ENCODE measurements around the gene CHID1.

Gene CHID1

GRCh38 chr11:834371-835316 lies 76.0 kb downstream of the CHID1 start:
- Histone ChIP-seq H3K9ac (ENCODE audit: low read depth, low read length) (peak overlapping the region; percentile 79; the same call in 1 of the 2 replicates), H3K9me3 (ENCODE audit: control insufficient read depth, insufficient read depth, low read length) (no peaks in the 10 kb centered on the region), H3K4me1 (ENCODE audit: insufficient read depth, low read length) (peaks cover 14% of the 10 kb centered on the region; the same call in 1 of the 2 replicates), H3K36me3 (ENCODE audit: insufficient read depth, low read length) (peaks cover 7% of the 10 kb centered on the region)

DNA sequence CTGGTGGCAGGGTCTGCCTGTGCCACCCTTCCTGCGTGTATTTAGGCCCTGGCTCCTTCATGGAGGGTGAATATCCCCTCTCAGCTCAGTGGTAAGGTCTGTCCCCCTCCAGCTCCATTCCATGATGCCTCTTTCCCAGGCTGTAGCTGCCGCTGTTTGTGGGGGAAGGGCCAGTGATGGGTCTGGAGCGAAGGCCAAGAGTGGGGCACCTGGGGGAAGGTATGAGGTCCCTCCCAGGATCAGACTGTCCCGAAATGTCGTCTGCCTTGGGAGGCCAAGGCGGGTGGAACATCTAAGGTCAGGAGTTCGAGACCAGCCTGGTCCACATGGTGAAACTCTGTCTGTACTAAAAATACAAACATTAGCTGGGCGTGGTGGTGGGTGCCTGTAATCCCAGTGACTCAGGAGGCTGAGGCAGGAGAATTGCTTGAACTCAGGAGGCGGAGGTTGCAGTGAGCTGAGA lies 76.7 kb downstream of the CHID1 start:
- Histone ChIP-seq H3K36me3 (ENCODE audit: insufficient read depth, low read length) (0 out of 2 replicates have a peak, but pooled peaks cover 5% of the 10 kb centered on the region), H3K9me3 (ENCODE audit: control insufficient read depth, insufficient read depth, low read length) (no peaks in the 10 kb centered on the region), H3K9ac (ENCODE audit: low read depth, low read length) (peak overlapping the region; percentile 79; the same call in 1 of the 2 replicates), H3K4me1 (ENCODE audit: insufficient read depth, low read length) (peaks cover 14% of the 10 kb centered on the region; the same call in 1 of the 2 replicates)

- H3K4me1 ChIP-seq (ENCODE audit: insufficient read depth, low read length) = peaks cover 17% of the 10 kb centered on the region; the same call in 1 of the 2 replicates
- peak overlapping the region; percentile 79 for H3K9ac ChIP-seq (ENCODE audit: low read depth, low read length)
Observed at GRCh38 chr11:833114-833791, 77.4 kb downstream of the CHID1 start.

GRCh38 chr11:832529-833113 lies 78.0 kb downstream of the CHID1 start, which contains the start of gene CD151:
Gene CD151, plus strand, starts transcription at chr11:832952. Its CDS starts 3,118 bp downstream, at chr11:836070.
- H3K36me3 ChIP-seq (ENCODE audit: insufficient read depth, low read length) = 0 out of 2 replicates have a peak, but pooled peaks cover under 1% of the 10 kb centered on the region
- peak within 1 kb of the TSS; percentile 79 for H3K9ac ChIP-seq (ENCODE audit: low read depth, low read length)
- H3K4me1 ChIP-seq (ENCODE audit: insufficient read depth, low read length) = peaks cover 22% of the 10 kb centered on the region
- no peaks in the 10 kb centered on the region for H3K9me3 ChIP-seq (ENCODE audit: control insufficient read depth, insufficient read depth, low read length)

More at GRCh38 chr11:833114-833791, 77.4 kb downstream of the CHID1 start:
- H3K9me3 ChIP-seq (ENCODE audit: control insufficient read depth, insufficient read depth, low read length) = no peaks in the 10 kb centered on the region
- H3K36me3 ChIP-seq (ENCODE audit: insufficient read depth, low read length) = 0 out of 2 replicates have a peak, but pooled peaks cover 5% of the 10 kb centered on the region

GRCh38 chr11:831961-832528 lies 78.6 kb downstream of the CHID1 start:
- Histone ChIP-seq H3K9ac (ENCODE audit: low read depth, low read length) (peak overlapping the region; percentile 38), H3K36me3 (ENCODE audit: insufficient read depth, low read length) (no peaks in the 10 kb centered on the region), H3K9me3 (ENCODE audit: control insufficient read depth, insufficient read depth, low read length) (no peaks in the 10 kb centered on the region), H3K4me1 (ENCODE audit: insufficient read depth, low read length) (peaks cover 22% of the 10 kb centered on the region)

- Histone ChIP-seq H3K36me3 (ENCODE audit: insufficient read depth, low read length) (no peaks in the 10 kb centered on the region), H3K9ac (ENCODE audit: low read depth, low read length) (peak overlapping the region; percentile 53; the same call in 1 of the 2 replicates), H3K4me1 (ENCODE audit: insufficient read depth, low read length) (peaks cover 22% of the 10 kb centered on the region), H3K9me3 (ENCODE audit: control insufficient read depth, insufficient read depth, low read length) (no peaks in the 10 kb centered on the region)
Observed at GRCh38 chr11:831118-831864, 79.3 kb downstream of the CHID1 start.

DNA sequence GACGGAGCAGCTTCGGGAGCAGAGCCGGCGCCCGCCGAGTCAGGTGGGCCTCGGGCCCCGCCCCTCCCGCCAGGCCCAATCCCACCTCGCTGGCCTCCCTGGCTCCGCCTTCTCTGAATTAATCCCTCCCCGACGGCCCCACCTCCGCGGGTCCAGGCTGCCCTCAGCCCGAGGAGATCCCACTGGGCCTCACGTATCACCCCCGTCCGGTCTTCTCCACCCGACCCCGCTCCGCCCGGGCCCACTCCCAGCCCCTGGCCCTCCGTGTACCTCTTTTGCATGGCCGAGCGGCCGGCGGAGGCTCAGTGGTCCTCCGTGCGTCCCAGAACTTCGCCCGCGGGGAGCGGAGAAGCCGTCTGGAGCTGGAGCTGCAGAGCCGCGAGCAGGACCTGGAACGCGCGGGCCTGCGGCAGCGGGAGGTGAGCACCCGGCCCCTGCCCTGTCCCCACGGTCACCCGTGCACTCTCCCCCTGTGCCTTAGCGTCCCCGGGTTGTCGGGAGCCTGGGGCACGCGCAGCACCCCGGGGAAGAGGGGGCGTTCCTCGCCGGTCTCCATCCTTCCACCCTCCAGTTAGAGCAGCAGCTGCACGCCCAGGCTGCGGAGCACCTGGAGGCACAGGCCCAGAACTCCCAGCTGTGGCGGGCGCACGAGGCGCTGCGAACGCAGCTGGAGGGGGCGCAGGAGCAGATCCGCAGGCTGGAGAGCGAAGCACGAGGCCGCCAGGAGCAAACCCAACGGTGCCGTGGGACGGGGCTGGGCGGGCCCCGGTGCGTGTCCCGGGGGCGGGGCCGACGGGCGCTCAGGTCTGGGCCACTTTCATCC lies 80.1 kb downstream of the CHID1 start:
- H3K36me3 ChIP-seq (ENCODE audit: insufficient read depth, low read length) = no peaks in the 10 kb centered on the region
- peaks cover 22% of the 10 kb centered on the region for H3K4me1 ChIP-seq (ENCODE audit: insufficient read depth, low read length)
- H3K9me3 ChIP-seq (ENCODE audit: control insufficient read depth, insufficient read depth, low read length) = no peaks in the 10 kb centered on the region
- H3K9ac ChIP-seq (ENCODE audit: low read depth, low read length) = peak overlapping the region; percentile 53; the same call in 1 of the 2 replicates

DNA sequence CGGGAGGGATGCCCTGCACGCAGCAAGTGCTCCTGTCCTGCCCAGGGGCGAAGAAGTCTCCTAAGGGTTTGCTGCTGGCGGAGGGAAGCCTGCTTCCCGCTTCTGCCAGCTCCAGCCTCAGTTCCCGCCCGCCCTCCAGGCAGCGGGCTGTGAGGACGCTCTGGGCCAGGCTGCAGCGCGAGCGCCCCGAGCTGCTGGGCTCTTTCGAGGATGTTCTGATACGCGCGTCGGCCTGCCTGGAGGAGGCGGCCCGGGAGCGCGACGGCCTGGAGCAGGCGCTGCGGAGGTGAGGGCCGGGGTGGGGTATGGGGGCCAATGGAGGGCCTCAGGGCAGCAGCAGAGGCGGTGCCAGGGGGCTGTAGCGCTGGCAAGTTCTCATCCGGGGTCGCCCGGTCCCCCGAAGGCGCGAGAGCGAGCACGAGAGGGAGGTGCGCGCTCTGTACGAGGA lies 80.7 kb downstream of the CHID1 start:
- Histone ChIP-seq H3K4me1 (ENCODE audit: insufficient read depth, low read length) (peaks cover 22% of the 10 kb centered on the region), H3K36me3 (ENCODE audit: insufficient read depth, low read length) (no peaks in the 10 kb centered on the region), H3K9ac (ENCODE audit: low read depth, low read length) (peak overlapping the region; percentile 53; the same call in 1 of the 2 replicates), H3K9me3 (ENCODE audit: control insufficient read depth, insufficient read depth, low read length) (no peaks in the 10 kb centered on the region)

GRCh38 chr11:829176-829846 lies 81.3 kb downstream of the CHID1 start:
- Histone ChIP-seq H3K9me3 (ENCODE audit: control insufficient read depth, insufficient read depth, low read length) (no peaks in the 10 kb centered on the region), H3K4me1 (ENCODE audit: insufficient read depth, low read length) (peaks cover 22% of the 10 kb centered on the region), H3K36me3 (ENCODE audit: insufficient read depth, low read length) (no peaks in the 10 kb centered on the region), H3K9ac (ENCODE audit: low read depth, low read length) (peak overlapping the region; percentile 53)

GRCh38 chr11:828506-829175 lies 82.0 kb downstream of the CHID1 start:
- H3K4me1 ChIP-seq (ENCODE audit: insufficient read depth, low read length) = peaks cover 22% of the 10 kb centered on the region
- H3K9ac ChIP-seq (ENCODE audit: low read depth, low read length) = peak overlapping the region; percentile 53; the same call in 1 of the 2 replicates
- no peaks in the 10 kb centered on the region for H3K9me3 ChIP-seq (ENCODE audit: control insufficient read depth, insufficient read depth, low read length)
- no peaks in the 10 kb centered on the region for H3K36me3 ChIP-seq (ENCODE audit: insufficient read depth, low read length)

GRCh38 chr11:827897-828192 lies 82.8 kb downstream of the CHID1 start, which contains the start of gene CRACR2B:
Gene CRACR2B, plus strand, starts transcription at chr11:827919. Its CDS starts 689 bp downstream, at chr11:828608.
- Histone ChIP-seq H3K9ac (ENCODE audit: low read depth, low read length) (peak within 1 kb of the TSS; percentile 70), H3K9me3 (ENCODE audit: control insufficient read depth, insufficient read depth, low read length) (no peaks in the 10 kb centered on the region), H3K36me3 (ENCODE audit: insufficient read depth, low read length) (no peaks in the 10 kb centered on the region), H3K4me1 (ENCODE audit: insufficient read depth, low read length) (peaks cover 22% of the 10 kb centered on the region)

Measured in ES-I3 (cell line).